Transverse colon (tissue), 4 donors: Measurements from ENCODE around the gene B3GALNT2. TPM values are rescaled to one million over a fixed set of nuclear protein-coding genes. Genes with fewer than 3 reads are reported as not detected.
"Not testable (repeated sequence)": the region's sequence is repeated elsewhere in the genome, so short reads cannot be mapped to it uniquely, and the experiment has no call there.

Source experiments
- DNase-seq: peaks from one replicate; pipeline ENCODE4 v3.0.0-alpha.2; 2019
- H3K27ac ChIP-seq, 4 donors: fragments of 200-600 bp; sonication (generic); 2 replicates each; pipeline ENCODE4 v1.5.1; 2016 to 2018; ENCODE audit warnings: inconsistent platforms in 4 of 4
- H3K27me3 ChIP-seq: fragments of 200-600 bp; sonication (generic); 2 replicates; pipeline ENCODE4 v1.5.1; 2017; ENCODE audit warnings: inconsistent platforms
- H3K36me3 ChIP-seq, 4 donors: fragments of 200-600 bp; sonication (generic); 2 replicates each; pipeline ENCODE4 v1.5.1; 2017 to 2019; ENCODE audit warnings: inconsistent platforms in 4 of 4
- H3K4me1 ChIP-seq, 4 donors: fragments of 200-600 bp; sonication (generic); 2 replicates each; pipeline ENCODE4 v1.5.1; 2017 to 2020; ENCODE audit warnings: inconsistent platforms in 4 of 4
- H3K4me3 ChIP-seq, 4 donors: fragments of 200-600 bp; sonication (generic); 1 replicate in 1 of 4; 2 replicates in 3 of 4; pipeline versions ENCODE4 v1.5.1 to v1.6.1; 2017 to 2019; ENCODE audit warnings: inconsistent platforms in 4 of 4
- H3K9me3 ChIP-seq, 2 donors: fragments of 200-600 bp; sonication (generic); 2 replicates each; pipeline ENCODE4 v1.5.1; 2017 to 2019; ENCODE audit warnings: inconsistent platforms in 2 of 2
- EP300 ChIP-seq: sonication (generic); formaldehyde crosslinking; IDR thresholded peaks from one replicate; pipeline ENCODE4 v1.6.1; 2017; ENCODE audit warnings: antibody characterized with exemption, low read depth
- POLR2A ChIP-seq: fragments of 450-650 bp; IDR thresholded peaks from one replicate; pipeline ENCODE4 v1.6.1; 2016; ENCODE audit warnings: antibody characterized with exemption, mild to moderate bottlenecking, moderate library complexity
- POLR2AphosphoS5 ChIP-seq, 3 donors: sonication (generic); formaldehyde crosslinking; IDR thresholded peaks; one replicate each; pipeline ENCODE4 v1.6.1; 2016; ENCODE audit warnings: antibody characterized with exemption in 3 of 3
- WGBS, 2 donors: methylation state at CpG; one replicate each; pipeline ENCODE4 v1.1.5; 2018; ENCODE audit warnings: low coverage in 1 of 2; 5-methylcytosine and 5-hydroxymethylcytosine counted together
- in situ Hi-C, 4 donors: fragments of 200-750 bp; cut with MboI; loops; one replicate each; pipeline versions ENCODE4 v1.15.0 to v1.15.1; 2017; ENCODE audit warnings: low sequenced_read_pairs in 3 of 4, low pct_ligation_motif_present in 1 of 4, low pct_unique_long_range_greater_than_20kb in 1 of 4
- intact Hi-C: fragments of 100-400 bp; cut with DNase I; formaldehyde crosslinking; loops from one replicate; pipeline ENCODE4 v1.15.1; 2023; ENCODE audit warnings: low total_unique reads
- total RNA-seq, 4 donors: library from RNA; depleted of rRNA; stranded (reverse); fragments of >200 nt; gene quantifications; one replicate each; pipeline ENCODE4 v1.1.0, GENCODE V29; 2016
- TF ChIP-seq, protein P1 (sequence below), 5 experiments: fragments of 200-600 bp in 3 of 5; fragments of 450-650 bp in 2 of 5; sonication (generic) in 3 of 5; IDR thresholded peaks; 1 replicate in 2 of 5; 2 replicates in 3 of 5; pipeline ENCODE4 v1.5.1; 2016 to 2017; ENCODE audit warnings: antibody characterized with exemption in 5 of 5, inconsistent platforms in 3 of 5, mild to moderate bottlenecking in 2 of 5, moderate library complexity in 1 of 5

The B3GALNT2 gene
- total RNA-seq, 4 donors from 2014 or later, result 21.4 to 42.2 (median 30.5) TPM

DNA sequence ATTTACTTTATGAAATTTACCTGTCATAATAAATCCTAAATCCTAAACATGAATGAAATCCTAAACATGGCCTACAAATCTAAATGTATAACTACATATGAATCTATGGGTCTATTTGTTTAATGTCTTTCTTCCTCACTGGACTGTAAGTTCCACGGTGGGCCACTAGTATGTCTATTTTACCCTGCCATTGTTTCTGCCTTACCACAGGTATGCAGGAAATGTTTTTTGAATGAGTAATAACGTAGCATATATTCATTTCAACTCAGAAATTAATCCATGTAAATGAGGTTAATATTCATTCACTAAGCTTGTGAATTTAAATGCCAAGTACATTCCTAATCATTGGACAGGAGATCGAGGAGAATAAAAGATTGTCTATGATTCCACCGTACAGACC lies 35.3 kb downstream of the B3GALNT2 start:
- no peaks in the 10 kb centered on the region for H3K27me3 ChIP-seq
- peaks cover 0 to 20% (median 2%) of the 10 kb centered on the region in 4 donors for H3K36me3 ChIP-seq
- no peaks in the 10 kb centered on the region for H3K4me1 ChIP-seq
- WGBS, 2 donors, result 71 to 72% methylated on average over 4 of the region's 4 CpGs
- no peak overlapping the region for H3K27ac ChIP-seq
- intact Hi-C loops (no loop called here), in situ Hi-C loops (loop anchor here in 1 of 4 donors (25.0 kb wide), 1 partner anchor 1007 kb away; no protein-coding TSS in a partner anchor)
- H3K4me3 ChIP-seq, result no peak overlapping the region
- TF ChIP-seq POLR2AphosphoS5 (IDR thresholded peaks at IDR 0.05), result no peak
- TF ChIP-seq, protein P1, sequence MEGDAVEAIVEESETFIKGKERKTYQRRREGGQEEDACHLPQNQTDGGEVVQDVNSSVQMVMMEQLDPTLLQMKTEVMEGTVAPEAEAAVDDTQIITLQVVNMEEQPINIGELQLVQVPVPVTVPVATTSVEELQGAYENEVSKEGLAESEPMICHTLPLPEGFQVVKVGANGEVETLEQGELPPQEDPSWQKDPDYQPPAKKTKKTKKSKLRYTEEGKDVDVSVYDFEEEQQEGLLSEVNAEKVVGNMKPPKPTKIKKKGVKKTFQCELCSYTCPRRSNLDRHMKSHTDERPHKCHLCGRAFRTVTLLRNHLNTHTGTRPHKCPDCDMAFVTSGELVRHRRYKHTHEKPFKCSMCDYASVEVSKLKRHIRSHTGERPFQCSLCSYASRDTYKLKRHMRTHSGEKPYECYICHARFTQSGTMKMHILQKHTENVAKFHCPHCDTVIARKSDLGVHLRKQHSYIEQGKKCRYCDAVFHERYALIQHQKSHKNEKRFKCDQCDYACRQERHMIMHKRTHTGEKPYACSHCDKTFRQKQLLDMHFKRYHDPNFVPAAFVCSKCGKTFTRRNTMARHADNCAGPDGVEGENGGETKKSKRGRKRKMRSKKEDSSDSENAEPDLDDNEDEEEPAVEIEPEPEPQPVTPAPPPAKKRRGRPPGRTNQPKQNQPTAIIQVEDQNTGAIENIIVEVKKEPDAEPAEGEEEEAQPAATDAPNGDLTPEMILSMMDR (IDR thresholded peaks at IDR 0.05), result no peak
- TF ChIP-seq EP300, result no peak
- TF ChIP-seq POLR2A, result no peak
- H3K9me3 ChIP-seq, result no peaks in the 10 kb centered on the region
- no peak for DNase-seq

GRCh38 chr1:235468004-235468403 lies 36.2 kb downstream of the B3GALNT2 start:
- H3K27ac ChIP-seq, result no peak overlapping the region
- DNase-seq, result no peak
- H3K27me3 ChIP-seq, result no peaks in the 10 kb centered on the region
- H3K4me3 ChIP-seq, result no peak overlapping the region
- no peaks in the 10 kb centered on the region for H3K4me1 ChIP-seq
- WGBS, 2 donors, result 83 to 84% methylated on average over 3 of the region's 3 CpGs
- in situ Hi-C loops (loop anchor here in 1 of 4 donors (25.0 kb wide), 1 partner anchor 1006 kb away; no protein-coding TSS in a partner anchor), intact Hi-C loops (no loop called here)
- H3K9me3 ChIP-seq, result no peaks in the 10 kb centered on the region
- H3K36me3 ChIP-seq, result peaks cover 0 to 20% (median 2%) of the 10 kb centered on the region in 4 donors
- TF ChIP-seq POLR2A (no peak), POLR2AphosphoS5 (IDR thresholded peaks at IDR 0.05) (no peak), EP300 (no peak)
- TF ChIP-seq, protein P1 (IDR thresholded peaks at IDR 0.05), result no peak

- no peak for TF ChIP-seq POLR2AphosphoS5 (IDR thresholded peaks at IDR 0.05)
- TF ChIP-seq, protein P1 (IDR thresholded peaks at IDR 0.05), result no peak
- no peak for TF ChIP-seq EP300
- TF ChIP-seq POLR2A, result no peak
- in situ Hi-C loops, result loop anchor here in 1 of 4 donors (25.0 kb wide), 1 partner anchor 1003 kb away; no protein-coding TSS in a partner anchor
Measured at GRCh38 chr1:235465066-235465465, 39.2 kb downstream of the B3GALNT2 start.

GRCh38 chr1:235462832-235463231 lies 41.4 kb downstream of the B3GALNT2 start:
- H3K9me3 ChIP-seq, H3K27me3 ChIP-seq, intact Hi-C loops, DNase-seq, H3K4me1 ChIP-seq, H3K36me3 ChIP-seq, H3K27ac ChIP-seq, H3K4me3 ChIP-seq: not testable (repeated sequence)
- 81 to 96% methylated on average over 3 of the region's 3 CpGs for WGBS, 2 donors
- in situ Hi-C loops, result loop anchor here in 1 of 4 donors (25.0 kb wide), 1 partner anchor 1001 kb away; no protein-coding TSS in a partner anchor

More at GRCh38 chr1:235465066-235465465, 39.2 kb downstream of the B3GALNT2 start:
- Histone ChIP-seq H3K9me3 (no peaks in the 10 kb centered on the region), H3K27me3 (no peaks in the 10 kb centered on the region), H3K36me3 (peaks cover 0 to 18% (median 0%) of the 10 kb centered on the region in 4 donors), H3K27ac (no peak overlapping the region), H3K4me3 (no peak overlapping the region), H3K4me1 (no peaks in the 10 kb centered on the region)
- WGBS, 2 donors, result 89 to 91% methylated on average over 3 of the region's 3 CpGs
- intact Hi-C loops, result no loop called here
- DNase-seq, result no peak

GRCh38 chr1:235461954-235462353 lies 42.3 kb downstream of the B3GALNT2 start:
- in situ Hi-C loops (loop anchor here in 1 of 4 donors (25.0 kb wide), 1 partner anchor 1000 kb away; no protein-coding TSS in a partner anchor), intact Hi-C loops (no loop called here)
- H3K36me3 ChIP-seq, result peaks cover 0 to 10% (median 0%) of the 10 kb centered on the region in 4 donors
- H3K4me1 ChIP-seq, result no peaks in the 10 kb centered on the region
- no peak overlapping the region for H3K27ac ChIP-seq
- TF ChIP-seq POLR2AphosphoS5 (IDR thresholded peaks at IDR 0.05), result no peak
- TF ChIP-seq EP300, result no peak
- TF ChIP-seq, protein P1 (IDR thresholded peaks at IDR 0.05), result no peak
- no peak for TF ChIP-seq POLR2A
- no peak overlapping the region for H3K4me3 ChIP-seq
- no peaks in the 10 kb centered on the region for H3K9me3 ChIP-seq
- 78 to 80% methylated on average over 1 of the region's 1 CpG for WGBS, 2 donors
- H3K27me3 ChIP-seq, result no peaks in the 10 kb centered on the region
- no peak for DNase-seq
